T47D (cell line): ENCODE measurements around the gene CD207.

Experiments used
- DNase-seq, 2 experiments: peaks; one replicate each; pipeline versions ENCODE4 v3.0.0 to v3.0.0-alpha.2; 2011 to 2012; ENCODE audit warnings: low read depth in 1 of 2, low spot score in 1 of 2
- JUND ChIP-seq: IDR thresholded peaks from 2 replicates; pipeline ENCODE4 v1.6.1; 2012; ENCODE audit warnings: low read depth
- in situ Hi-C: cut with HindIII; loops from 2 replicates; pipeline ENCODE4 v1.10.0; 2016; ENCODE audit warnings: low sequenced_read_pairs, low pct_unique_long_range_greater_than_20kb

CD207 gene

DNA sequence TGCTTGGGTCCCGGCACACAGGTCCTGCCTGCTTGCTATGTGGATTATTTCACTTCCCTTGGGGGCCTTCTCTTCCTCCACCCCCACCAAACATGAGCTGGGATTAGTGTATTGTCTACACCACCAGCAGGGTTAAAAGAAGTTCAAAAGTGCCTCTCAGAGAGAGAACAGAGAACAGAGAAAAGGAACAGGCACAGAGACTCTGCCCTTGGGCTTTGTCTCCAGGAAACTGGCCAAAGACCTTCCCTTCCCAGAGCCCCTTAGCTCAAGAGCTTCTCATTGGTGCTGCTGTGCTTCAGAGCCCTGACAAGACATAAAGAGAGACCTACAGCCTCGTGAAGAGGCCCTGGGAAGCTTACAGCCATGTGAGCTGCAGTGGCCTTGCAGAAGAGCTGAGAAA lies 38.1 kb downstream of the CD207 start:
- no peak for TF ChIP-seq JUND
- in situ Hi-C loops = no loop called here
- no peak for DNase-seq

DNA sequence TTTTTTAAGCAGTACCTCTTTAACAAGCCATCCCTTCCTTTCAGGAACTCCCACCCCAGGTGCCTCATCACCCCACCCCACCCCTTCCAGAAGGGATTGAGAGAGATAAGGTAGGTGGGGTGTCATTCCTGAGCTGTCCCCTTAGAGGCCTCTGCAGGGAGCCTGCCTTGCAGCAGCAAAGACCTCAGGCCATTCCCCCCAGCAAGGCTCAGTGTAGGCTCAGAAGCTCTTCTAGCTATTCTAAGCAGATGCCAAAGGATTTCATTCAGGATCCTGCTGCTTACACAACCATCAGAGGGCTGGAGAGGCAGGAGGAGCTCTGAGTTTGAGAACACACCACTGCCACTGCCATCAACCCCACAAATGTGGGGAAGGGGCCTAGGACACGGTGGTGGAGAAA lies 39.4 kb downstream of the CD207 start:
- DNase-seq = no peak
- no peak for TF ChIP-seq JUND
- in situ Hi-C loops = no loop called here

DNA sequence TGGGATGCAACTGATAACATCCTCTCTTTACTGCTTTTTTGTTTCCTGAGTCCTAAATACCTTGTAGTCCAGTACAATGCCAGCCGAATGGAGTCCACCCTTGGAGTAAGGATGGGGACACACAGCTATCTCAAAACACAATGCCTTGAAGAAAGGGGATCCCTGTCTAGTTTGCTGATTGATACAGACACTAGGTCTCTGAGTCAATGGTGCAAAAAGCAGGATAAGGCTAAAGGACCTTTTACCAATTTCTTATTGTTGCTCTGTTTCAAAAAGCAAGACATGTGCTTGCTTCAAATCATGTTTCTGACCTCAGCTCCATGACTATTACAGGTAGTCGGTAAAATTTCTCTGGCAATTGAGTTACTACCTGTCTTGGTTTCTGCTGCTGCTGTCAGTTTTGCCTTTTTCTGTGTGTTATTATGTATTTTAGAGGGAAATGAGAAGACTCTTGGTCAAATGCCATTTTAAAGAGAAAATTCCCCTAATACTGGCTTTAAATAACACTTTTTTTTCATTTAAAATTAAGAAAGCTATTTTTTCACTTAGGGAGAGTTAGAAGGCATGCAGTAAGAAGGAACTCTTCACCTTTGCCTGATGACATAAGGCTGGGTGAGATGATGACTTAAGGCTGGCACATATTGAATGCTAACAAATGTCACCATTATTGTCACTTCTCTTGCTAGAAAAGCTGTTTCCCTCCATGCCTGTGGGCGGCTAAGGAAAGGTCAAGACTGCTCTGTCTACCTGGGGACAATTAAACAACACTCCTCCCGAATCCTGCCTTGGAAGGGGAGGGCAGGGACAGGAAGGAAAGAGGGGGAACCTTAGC lies 40.2 kb downstream of the CD207 start:
- in situ Hi-C loops = no loop called here
- no peak for DNase-seq
- no peak for TF ChIP-seq JUND

DNA sequence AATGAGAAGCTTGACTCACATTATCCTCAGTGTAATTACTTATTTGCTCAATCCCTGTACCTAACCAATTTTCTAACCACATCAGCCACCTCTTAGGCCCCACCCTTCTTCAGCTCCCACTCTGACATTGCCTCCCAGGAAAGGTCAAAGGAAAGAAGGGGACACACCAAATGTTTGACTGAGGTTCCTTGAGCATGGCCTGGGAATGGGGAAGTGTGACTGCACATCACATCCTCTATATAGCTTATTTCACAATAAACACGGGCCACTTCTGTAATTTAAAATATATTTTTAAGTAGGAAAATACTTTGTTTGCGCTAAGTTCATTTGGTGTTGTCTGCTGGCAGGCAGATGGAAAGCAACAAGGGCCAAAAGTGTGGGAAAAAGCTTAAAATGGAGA lies 42.2 kb downstream of the CD207 start:
- DNase-seq = no peak
- no peak for TF ChIP-seq JUND
- in situ Hi-C loops = no loop called here

DNA sequence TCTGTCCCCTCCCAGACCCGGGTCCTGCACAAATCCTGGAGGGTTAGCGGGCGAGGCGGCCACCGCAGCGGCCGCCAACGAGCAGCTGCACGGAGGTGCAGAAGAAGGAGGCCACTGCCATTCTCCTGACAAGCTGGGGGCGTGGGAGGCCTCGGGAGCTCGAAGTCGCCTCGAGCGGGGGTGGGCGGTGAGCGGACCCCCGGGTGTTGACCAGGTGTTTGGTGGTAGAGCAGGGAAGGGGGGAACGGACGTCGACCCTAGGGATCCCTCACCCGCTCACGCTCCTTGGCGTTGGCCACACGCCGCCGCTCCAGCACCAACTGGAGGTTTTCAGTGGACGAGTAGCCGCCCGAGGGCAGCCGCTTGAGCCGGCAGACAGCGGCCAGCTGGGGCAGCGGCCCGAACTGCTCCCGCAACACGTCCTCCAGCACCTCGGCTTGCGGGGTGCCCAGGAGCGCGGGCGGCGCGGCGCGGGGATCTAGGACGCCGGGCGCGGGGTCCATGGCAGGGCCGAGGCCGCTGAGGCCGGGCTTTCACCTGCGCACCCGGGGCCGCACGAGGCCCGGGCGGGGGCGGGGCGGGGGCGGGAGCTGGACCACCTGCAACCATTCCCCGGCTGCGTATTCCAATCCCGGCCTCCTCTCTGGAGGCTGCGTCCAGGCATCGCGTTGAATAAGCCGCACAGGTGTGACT lies 45.3 kb downstream of the CD207 start, which contains the start of gene FIGLA:
TSS of gene FIGLA (minus strand) at position 508 of the 693 bp plus-strand sequence. CDS start at position 503, 5 bp downstream.
- DNase-seq = no peak
- in situ Hi-C loops = no loop called here
- no peak for TF ChIP-seq JUND

DNA sequence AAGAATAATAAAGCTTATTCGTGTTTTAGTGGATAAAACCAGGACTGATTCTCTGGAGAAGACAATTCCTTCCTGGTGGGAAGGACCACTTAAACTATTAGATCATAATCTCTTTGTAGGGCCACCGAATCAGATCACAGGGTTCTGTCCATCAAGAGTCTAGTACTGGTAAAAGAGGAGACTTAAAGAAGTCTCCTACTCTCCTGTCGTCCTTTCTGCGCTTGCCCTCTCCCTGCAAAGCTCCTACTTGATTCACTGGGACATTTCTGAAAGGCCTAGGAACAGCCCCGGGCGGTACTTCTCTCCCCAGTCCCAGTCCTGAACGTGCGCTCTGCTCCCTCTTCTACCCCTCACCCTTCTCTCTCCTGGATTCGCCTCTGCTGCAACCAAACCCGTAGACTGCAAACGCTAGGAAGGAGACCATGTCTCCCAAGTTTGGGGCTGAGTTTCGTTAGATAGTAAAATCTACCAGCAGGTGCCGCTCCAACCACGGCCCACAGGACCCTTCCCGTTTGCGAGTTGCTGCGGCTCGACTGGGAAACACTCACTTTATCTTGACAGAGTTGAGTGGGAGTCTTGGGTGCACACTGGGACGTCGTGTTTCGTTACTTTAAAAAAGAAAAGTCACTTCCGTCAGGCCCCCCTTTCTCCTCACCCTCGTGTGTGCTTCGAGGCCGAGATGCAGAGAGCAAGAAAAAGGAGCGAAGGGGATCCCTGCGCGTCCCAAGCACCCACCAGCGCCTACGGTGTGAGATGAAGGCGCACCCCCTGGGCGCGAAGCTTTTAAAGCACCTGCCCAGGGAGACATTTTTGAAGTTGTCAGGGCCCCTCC lies 46.1 kb downstream of the CD207 start:
- TF ChIP-seq JUND = no peak
- peak; percentile 59 to 60 for DNase-seq
- in situ Hi-C loops = no loop called here

DNA sequence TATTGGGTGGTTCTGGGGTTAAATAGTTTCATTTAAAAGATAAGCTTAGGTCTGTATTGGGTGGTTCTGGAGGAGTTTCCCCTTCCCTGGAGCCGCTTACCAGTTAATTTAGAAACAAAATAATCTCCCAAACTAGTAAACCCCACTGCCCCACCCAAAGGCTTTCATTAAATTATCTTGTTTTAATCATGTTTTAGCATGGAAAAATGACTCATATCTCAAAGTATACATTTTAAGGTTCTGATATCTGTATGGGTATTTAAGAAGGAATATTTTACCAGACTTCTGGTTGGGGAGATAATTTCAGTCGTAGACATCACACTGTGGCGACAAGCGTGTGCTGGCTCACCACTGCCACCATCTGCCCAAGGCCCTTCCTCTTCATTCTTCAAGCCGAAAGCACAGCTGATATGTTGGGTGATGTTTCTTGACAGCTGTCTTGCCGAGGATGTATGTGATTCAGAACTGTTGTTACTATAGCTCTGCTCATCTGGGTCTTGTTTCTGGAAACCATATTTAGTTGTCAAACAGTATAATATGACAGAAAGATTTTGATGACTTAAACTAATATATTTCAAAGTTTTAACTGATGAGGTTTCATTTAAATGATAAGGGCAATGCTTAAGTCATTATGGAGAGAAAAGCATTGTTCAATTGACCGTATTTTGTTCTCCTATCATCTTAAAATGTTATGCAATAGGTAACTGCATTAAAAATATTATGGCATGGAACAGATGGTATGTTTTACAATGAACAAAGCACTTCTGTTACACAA lies 50.3 kb downstream of the CD207 start:
- in situ Hi-C loops = no loop called here
- TF ChIP-seq JUND = no peak
- DNase-seq = peak in 1 of 2 experiments; percentile 50

DNA sequence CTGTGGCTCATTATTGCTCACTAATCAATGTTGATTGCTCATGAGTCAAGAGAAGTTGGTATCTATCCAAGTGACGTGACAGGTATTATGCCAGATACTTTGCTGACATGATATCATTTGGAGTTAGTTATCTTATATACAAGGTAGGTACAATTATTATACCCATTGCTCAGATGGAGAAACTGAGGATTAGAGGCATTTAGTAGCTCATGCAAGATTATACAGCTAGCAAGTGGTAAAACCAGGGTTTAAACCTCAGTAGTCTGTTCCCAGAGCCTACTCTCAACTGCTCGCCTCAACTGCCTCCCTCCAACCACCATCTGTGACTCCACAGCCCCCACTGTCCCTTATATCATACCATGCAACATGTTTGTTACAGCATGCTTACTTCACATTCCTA lies 51.3 kb downstream of the CD207 start:
- in situ Hi-C loops = no loop called here
- no peak for DNase-seq
- TF ChIP-seq JUND = no peak
